ENCODE data around the gene SIX6.

Gene SIX6

GRCh38 chr14:60508363-60508706 is 611 bp upstream of the SIX6 start:
- ChIA-PET POLR2A (no interaction called here), CTCF (interaction anchor here (0.7 kb wide), 1 partner anchor 24 kb away, joined by 3 read pairs; no protein-coding TSS in a partner anchor)
- Histone ChIP-seq H3K27ac (ENCODE audit: extremely low read depth, low read depth, low read length) (no peak overlapping the region), H3K9me3 (ENCODE audit: control insufficient read depth, insufficient read depth, low read depth, low read length) (no peaks in the 10 kb centered on the region), H3K36me3 (ENCODE audit: control insufficient read depth in 2 of 2, insufficient read depth in 1 of 2, low read length in 2 of 2) (no peaks in the 10 kb centered on the region), H3K4me3 (ENCODE audit: low read depth, low read length) (peak overlapping the region; percentile 58), H3K4me1 (ENCODE audit: control insufficient read depth, insufficient read depth, low read length) (no peaks in the 10 kb centered on the region)
- TF ChIP-seq ZBTB49 (tag by site-specific recombination; IDR thresholded peaks at IDR 0.05; ENCODE audit: low read depth) = no peak
- TF ChIP-seq ZNF426 (tag by site-specific recombination; IDR thresholded peaks at IDR 0.05) = no peak
- no peak for TF ChIP-seq MYNN (tag by site-specific recombination; IDR thresholded peaks at IDR 0.05; ENCODE audit: borderline replicate concordance)
- TF ChIP-seq TCF7L2 (IDR thresholded peaks at IDR 0.05; ENCODE audit: borderline replicate concordance, low read depth, low read length) = no peak
- TF ChIP-seq, protein P1, sequence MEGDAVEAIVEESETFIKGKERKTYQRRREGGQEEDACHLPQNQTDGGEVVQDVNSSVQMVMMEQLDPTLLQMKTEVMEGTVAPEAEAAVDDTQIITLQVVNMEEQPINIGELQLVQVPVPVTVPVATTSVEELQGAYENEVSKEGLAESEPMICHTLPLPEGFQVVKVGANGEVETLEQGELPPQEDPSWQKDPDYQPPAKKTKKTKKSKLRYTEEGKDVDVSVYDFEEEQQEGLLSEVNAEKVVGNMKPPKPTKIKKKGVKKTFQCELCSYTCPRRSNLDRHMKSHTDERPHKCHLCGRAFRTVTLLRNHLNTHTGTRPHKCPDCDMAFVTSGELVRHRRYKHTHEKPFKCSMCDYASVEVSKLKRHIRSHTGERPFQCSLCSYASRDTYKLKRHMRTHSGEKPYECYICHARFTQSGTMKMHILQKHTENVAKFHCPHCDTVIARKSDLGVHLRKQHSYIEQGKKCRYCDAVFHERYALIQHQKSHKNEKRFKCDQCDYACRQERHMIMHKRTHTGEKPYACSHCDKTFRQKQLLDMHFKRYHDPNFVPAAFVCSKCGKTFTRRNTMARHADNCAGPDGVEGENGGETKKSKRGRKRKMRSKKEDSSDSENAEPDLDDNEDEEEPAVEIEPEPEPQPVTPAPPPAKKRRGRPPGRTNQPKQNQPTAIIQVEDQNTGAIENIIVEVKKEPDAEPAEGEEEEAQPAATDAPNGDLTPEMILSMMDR (tag by site-specific recombination; IDR thresholded peaks at IDR 0.05) = no peak
- TF ChIP-seq ZNF449 (tag by site-specific recombination; IDR thresholded peaks at IDR 0.05) = no peak
- TF ChIP-seq ZNF501 (tag by site-specific recombination; IDR thresholded peaks at IDR 0.05) = no peak
- TF ChIP-seq ZNF629 (tag by site-specific recombination; IDR thresholded peaks at IDR 0.05) = no peak
- TF ChIP-seq ZNF610 (tag by site-specific recombination; IDR thresholded peaks at IDR 0.05; ENCODE audit: borderline replicate concordance) = no peak
- TF ChIP-seq HOXA7 (CRISPR knock-in tag; IDR thresholded peaks at IDR 0.05; ENCODE audit: borderline replicate concordance) = no peak
- TF ChIP-seq ZNF654 (tag by site-specific recombination; IDR thresholded peaks at IDR 0.05; ENCODE audit: low read depth) = no peak
- TF ChIP-seq PRDM1 (tag by site-specific recombination; IDR thresholded peaks at IDR 0.05) = no peak
- no peak for TF ChIP-seq KLF10 (tag by site-specific recombination; IDR thresholded peaks at IDR 0.05)
- no peak for TF ChIP-seq ZNF558 (tag by site-specific recombination; IDR thresholded peaks at IDR 0.05)
- no peak for TF ChIP-seq ZNF510 (tag by site-specific recombination; IDR thresholded peaks at IDR 0.05; ENCODE audit: insufficient replicate concordance)
- TF ChIP-seq, protein P2, sequence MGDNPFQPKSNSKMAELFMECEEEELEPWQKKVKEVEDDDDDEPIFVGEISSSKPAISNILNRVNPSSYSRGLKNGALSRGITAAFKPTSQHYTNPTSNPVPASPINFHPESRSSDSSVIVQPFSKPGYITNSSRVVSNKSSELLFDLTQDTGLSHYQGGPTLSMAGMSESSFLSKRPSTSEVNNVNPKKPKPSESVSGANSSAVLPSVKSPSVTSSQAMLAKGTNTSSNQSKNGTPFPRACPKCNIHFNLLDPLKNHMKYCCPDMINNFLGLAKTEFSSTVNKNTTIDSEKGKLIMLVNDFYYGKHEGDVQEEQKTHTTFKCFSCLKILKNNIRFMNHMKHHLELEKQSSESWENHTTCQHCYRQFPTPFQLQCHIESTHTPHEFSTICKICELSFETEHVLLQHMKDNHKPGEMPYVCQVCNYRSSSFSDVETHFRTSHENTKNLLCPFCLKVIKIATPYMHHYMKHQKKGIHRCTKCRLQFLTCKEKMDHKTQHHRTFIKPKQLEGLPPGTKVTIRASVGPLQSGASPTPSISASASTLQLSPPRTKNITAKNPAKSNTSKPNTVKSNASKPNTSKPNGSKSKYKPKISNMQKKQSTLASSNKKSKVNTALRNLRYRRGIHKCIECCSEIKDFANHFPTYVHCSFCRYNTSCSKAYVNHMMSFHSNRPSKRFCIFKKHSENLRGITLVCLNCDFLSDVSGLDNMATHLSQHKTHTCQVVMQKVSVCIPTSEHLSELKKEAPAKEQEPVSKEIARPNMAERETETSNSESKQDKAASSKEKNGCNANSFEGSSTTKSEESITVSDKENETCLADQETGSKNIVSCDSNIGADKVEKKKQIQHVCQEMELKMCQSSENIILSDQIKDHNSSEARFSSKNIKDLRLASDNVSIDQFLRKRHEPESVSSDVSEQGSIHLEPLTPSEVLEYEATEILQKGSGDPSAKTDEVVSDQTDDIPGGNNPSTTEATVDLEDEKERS (tag by site-specific recombination; IDR thresholded peaks at IDR 0.05) = no peak
- no peak for TF ChIP-seq ZNF433 (tag by site-specific recombination; IDR thresholded peaks at IDR 0.05; ENCODE audit: low read depth)
- no peak for TF ChIP-seq OSR2 (tag by site-specific recombination; IDR thresholded peaks at IDR 0.05)
- no peak for TF ChIP-seq ZNF354C (tag by site-specific recombination; IDR thresholded peaks at IDR 0.05; ENCODE audit: borderline replicate concordance, low read depth)
- TF ChIP-seq ELK4 (IDR thresholded peaks at IDR 0.05; ENCODE audit: borderline replicate concordance, low read depth, low read length) = no peak

Data from HEK293 (cell line).